Left colon (tissue), 2 donors: ENCODE measurements around the gene RCSD1. TPM values are rescaled to one million over a fixed set of nuclear protein-coding genes. Genes with fewer than 3 reads are reported as not detected.
"Not testable (repeated sequence)": the region's sequence is repeated elsewhere in the genome, so short reads cannot be mapped to it uniquely, and the experiment has no call there.

Source experiments
- ATAC-seq: fragments of 200-7000 bp; cut with Tn5 transposase; one replicate; pipeline ENCODE4 v1.9.1; 2020; ENCODE audit warnings: mild to moderate bottlenecking, moderate library complexity
- DNase-seq, 2 donors: peaks; one replicate each; pipeline ENCODE4 v3.0.0-alpha.2; 2020
- intact Hi-C, 2 donors: fragments of 100-400 bp; cut with DNase I in 1 of 2; cut with micrococcal nuclease in 1 of 2; formaldehyde crosslinking; loops; one replicate each; pipeline versions ENCODE4 v1.11.2 to v1.14.0; 2022; cut with DNase I, micrococcal nuclease
- long read RNA-seq: library from polyadenylated mRNA; unstranded; transcript quantifications from one replicate; pipeline ENCODE4 v2.0.0, GENCODE V29; 2021
- total RNA-seq, 2 donors: library from RNA; stranded (reverse); fragmentation: NEBNext Ultra II Directional; extraction: Animal tissue kit (Norgen Biotek cat#: 25700); gene quantifications; one replicate each; pipeline ENCODE4 v1.2.1, GENCODE V29; 2021
- donor health status: DM: no; HTN: no; CAD: no.
- donor health status: DM: yes; HTN: yes; CAD: no.

RCSD1 gene
- 1 to 10 TPM; 5.5 to 8.6 TPM for total RNA-seq
- long read RNA-seq, transcript RCSD1-202 (7 exons, 3,135 nt): major isoform, 7 of 11 reads
- long read RNA-seq, partial matches to known transcripts: 0 of 11 reads
- long read RNA-seq, other reads (novel, unspliced or antisense): 0 of 11 reads

DNA sequence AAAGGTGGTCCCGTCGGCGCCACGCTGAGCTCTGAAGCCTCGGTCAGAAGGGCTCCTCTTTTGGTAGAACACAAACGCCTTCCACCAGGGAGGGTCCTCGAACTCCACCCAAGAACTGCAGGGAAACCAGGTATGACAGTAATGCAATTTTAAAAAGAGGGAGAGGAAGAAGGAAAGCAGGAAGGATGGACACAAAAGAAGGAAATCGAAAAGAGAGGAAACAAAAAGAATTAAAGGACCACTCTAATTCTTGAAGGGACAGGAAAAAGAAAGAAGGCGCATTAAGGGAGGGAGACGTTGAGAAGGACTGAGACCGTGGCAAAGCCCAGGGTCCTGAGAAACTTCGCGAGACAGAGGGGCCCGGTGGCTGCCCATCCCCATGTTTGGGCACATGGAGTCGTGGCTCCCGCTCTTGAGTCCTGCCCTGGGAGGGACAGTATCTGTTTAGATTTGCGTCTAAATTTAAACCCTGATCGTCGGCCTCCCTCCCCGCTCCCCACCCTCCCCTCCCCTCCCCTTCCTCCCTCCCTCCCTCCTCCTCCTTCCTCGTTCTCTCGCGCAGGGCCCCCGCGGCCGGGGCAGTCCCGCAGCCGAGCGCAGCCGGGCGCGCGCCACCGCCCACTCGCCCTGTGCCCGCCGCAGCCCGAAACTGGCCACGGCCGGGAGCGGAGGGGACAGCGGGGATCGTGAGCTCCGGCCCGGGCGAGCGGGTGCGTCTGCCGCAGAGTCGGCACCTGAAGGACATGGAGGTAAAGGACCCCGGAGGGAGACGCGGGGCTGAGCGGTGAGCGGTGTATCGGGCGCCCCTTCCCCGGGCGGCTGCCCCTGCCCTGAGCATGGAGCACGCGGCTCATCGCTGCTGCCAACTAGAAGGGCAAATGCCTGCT lies at the start of gene RCSD1:
Gene RCSD1 (plus strand): TSS at position 552 of the 887 bp plus-strand sequence. CDS start 192 bp downstream, at position 744.
- intact Hi-C loops: no loop called here
- DNase-seq (peak; percentile 41 to 55), ATAC-seq (peak; percentile 69)

DNA sequence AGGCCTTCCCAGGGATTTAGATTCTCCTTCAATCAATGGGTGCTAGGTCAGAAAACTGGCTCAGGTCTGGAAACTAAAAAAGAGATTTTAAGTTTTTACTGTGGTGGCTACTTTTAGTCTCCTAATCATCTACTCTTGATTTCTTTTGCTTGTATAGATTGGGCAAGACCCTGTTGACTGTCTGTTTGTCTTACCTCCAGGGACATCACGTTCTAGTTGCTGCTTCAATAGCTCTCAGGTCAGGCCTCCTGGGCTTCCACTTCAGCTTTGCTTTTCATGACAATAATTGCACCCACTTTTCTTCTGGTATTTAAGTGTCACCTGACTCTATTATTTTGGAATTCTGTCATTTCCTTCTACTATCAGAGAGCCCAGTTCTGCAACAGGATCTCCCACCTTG lies 48.0 kb upstream of the RCSD1 start:
- no peak for DNase-seq
- intact Hi-C loops: no loop called here
- ATAC-seq: no peak

- intact Hi-C loops: no loop called here
- ATAC-seq (no peak), DNase-seq (no peak)
Measured at GRCh38 chr1:167582722-167583121, 47.3 kb upstream of the RCSD1 start.

- intact Hi-C loops: no loop called here
- no peak for DNase-seq
- no peak for ATAC-seq
Measured at GRCh38 chr1:167584581-167584980, 45.5 kb upstream of the RCSD1 start.

DNA sequence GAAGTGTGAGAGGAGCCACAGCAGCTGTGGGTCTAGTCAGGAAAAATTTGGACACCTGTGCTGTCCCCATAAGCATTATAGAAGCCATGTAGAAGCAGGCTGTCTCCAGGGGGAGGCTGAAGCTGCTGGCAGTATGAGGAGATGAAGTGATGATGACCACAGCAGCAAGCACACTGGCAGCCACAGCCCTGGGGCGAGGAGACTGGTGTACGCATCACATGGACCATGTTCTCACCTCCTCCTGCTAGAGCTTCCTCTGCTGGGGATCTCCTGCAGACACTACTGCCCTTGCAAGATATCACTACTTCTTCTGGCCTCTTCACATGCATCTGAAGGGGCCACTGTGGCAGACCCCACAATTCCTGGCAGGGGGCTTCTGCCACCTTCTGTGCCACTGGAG lies 42.7 kb upstream of the RCSD1 start:
- no peak for ATAC-seq
- DNase-seq: no peak
- intact Hi-C loops: no loop called here

DNA sequence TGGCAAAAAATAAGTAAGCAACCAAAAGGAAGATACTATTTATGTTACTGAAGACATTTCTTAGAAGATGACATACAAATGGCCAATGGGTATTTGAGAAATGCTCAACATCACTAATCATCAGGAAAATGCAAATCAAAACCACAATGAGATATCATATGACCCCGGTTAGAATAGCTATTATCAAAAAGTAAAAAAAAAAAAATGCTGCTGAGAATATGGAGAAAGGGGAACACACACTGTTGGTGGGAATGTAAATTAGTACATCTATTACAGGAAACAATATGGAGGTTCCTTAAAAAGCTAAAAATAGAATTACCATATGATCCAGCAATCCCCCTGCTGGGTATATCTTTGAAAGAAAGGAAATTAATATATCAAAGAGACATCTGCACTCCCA lies 42.2 kb upstream of the RCSD1 start:
- intact Hi-C loops: no loop called here
- ATAC-seq (no peak), DNase-seq (no peak)

GRCh38 chr1:167588361-167588760 lies 41.7 kb upstream of the RCSD1 start:
- intact Hi-C loops: no loop called here
- DNase-seq (no peak), ATAC-seq (no peak)

GRCh38 chr1:167592475-167592874 lies 37.6 kb upstream of the RCSD1 start:
- ATAC-seq (no peak), DNase-seq (no peak)
- intact Hi-C loops: no loop called here

- ATAC-seq: no peak
- intact Hi-C loops: no loop called here
- DNase-seq: no peak
Measured at GRCh38 chr1:167593860-167594259, 36.2 kb upstream of the RCSD1 start.

DNA sequence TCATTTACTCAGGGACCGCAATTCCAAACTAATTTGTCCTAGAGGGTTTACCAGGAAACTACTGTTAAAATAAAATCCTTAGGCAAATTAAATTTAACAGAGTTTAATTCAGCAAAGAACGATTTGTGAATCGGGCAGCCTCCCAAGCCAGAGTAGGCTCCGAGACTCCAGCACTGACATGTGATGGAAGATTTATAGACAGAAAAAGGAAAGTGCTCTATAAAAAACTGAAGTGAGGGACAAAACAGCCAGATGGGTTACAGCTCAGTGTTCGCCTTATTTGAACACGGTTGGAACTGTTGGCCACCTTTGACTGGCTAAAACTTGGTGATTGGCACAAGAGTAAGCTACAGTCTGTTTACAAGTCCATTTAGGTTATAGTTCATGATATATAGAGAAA lies 35.2 kb upstream of the RCSD1 start:
- DNase-seq (no peak), ATAC-seq (no peak)
- intact Hi-C loops: no loop called here

DNA sequence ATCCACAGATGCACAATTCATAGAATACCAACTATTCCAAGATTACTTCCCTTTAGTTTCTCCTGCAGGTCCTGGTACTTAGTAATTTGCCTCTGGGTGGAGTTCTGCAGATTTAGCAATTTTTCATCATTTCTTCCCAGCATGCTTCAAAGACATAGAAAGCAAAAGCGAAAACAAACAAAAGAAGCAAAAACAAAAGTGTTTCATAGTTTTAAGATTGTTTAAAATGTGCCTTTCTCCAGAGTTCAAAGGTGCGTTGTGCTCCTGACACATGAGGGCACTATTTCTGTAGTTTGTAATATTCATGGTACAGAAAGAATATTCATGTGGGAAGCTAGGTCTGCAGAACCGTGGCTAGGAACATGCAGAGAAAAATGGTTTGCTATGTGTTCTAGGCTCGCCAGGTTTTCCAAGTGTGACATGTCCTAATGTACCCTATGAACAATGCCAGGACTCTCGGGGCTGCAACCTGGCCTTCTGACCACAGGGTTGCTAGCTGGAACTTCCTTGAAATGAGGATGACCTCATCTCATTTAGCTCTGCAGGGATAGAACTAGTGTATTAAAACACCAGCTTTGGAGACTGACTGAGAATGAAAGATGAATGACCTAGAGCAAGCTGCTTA lies 30.0 kb upstream of the RCSD1 start:
- intact Hi-C loops: loop anchor here (5.0 to 10.0 kb wide), 2 partner anchors 85 to 87 kb away; no protein-coding TSS in a partner anchor
- ATAC-seq (peak; percentile 88), DNase-seq (no peak)

- DNase-seq: peak in 1 of 2 donors; percentile 40
- peak; percentile 53 for ATAC-seq
- intact Hi-C loops: loop anchor here (5.0 to 10.0 kb wide), 2 partner anchors 83 to 86 kb away; no protein-coding TSS in a partner anchor
Measured at GRCh38 chr1:167601442-167602383, 28.3 kb upstream of the RCSD1 start.

- no peak for ATAC-seq
- intact Hi-C loops: loop anchor here (5.0 to 10.0 kb wide), 2 partner anchors 82 to 84 kb away; no protein-coding TSS in a partner anchor
- DNase-seq: no peak
Measured at GRCh38 chr1:167602840-167603239, 27.2 kb upstream of the RCSD1 start.

- peak; percentile 60 for ATAC-seq
- intact Hi-C loops: loop anchor here (2.0 to 10.0 kb wide), 2 partner anchors 53 to 79 kb away; no protein-coding TSS in a partner anchor
- DNase-seq: no peak
Measured at GRCh38 chr1:167605576-167605975, 24.5 kb upstream of the RCSD1 start.

DNA sequence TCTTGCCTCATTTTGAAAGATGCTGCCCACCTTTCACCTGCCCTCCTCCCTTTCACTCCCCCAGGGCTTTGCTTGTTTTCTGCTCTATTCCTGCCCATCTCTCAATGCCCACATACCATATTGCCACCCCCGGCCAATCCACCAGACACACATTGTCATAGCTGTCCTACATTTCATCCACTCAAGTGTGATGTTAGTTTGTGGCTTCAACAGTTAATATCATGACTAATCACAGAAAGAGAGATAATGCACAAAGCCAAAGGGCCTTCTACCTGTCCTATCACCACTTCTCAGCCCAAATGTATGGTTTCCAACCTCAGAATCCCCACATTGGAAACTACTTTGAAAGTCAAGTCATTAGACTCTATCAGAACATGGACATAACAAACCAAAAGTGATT lies 18.0 kb upstream of the RCSD1 start:
- DNase-seq (no peak), ATAC-seq (no peak)
- intact Hi-C loops: no loop called here

DNA sequence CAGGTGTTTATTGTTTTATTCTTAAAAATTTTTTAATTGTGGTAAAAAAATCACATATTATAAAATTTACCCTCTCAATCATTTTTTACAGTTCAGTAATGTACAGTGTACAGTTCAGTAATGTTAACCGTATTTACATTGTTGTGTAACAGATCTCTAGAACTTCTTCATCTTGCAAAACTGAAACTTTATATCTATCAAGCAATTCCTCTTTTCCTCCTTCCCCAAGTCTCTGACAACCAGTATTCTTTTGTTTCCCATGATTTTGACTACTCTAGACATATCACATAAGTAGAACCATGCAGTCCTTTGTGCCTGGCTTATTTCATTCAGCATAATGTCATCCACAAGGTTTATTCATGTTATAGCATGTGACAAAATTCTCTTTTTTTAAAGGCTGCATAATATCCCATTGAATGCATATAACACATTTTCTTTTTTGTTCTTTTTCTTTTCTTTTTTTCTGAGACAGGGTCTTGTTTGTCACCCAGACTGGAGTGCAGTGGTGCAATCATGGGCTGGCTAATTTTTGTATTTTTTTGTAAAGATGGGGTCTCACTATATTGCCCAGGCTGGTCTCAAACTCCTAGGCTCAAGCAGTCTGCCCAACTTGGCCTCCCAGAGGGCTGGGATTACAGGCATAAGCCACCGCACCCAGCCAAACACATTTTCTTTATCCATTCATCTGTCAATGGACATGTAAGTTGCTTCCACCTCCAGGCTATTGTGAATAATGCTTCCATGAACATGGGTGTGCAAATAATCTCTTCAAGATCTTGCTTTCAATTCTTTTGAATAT lies 17.2 kb upstream of the RCSD1 start:
- DNase-seq: no peak
- no peak for ATAC-seq
- intact Hi-C loops: no loop called here

DNA sequence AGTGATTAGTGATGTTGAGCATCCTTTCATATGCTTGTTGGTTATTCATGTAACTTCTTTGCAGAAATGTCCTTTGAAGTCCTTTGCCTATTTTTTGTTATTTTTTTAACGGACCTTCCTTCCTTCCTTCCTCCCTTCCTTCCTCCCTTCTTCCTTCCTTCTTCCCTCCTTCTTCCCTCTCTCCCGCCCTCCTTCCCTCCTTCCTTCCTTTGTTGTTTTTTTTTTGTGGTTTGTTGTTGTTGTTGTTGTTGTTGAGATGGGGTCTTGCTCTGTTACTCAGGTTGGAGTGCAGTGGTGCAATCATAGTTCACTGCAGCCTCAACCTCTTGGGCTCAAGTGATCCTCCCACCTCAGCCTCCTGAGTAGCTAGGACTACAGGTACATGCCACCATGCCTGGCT lies 16.0 kb upstream of the RCSD1 start:
- intact Hi-C loops, ATAC-seq, DNase-seq: not testable (repeated sequence)

GRCh38 chr1:167614851-167615250 lies 15.2 kb upstream of the RCSD1 start:
- intact Hi-C loops: no loop called here
- no peak for ATAC-seq
- DNase-seq: no peak
